Measurements from ENCODE around the gene ECEL1.

DNA sequence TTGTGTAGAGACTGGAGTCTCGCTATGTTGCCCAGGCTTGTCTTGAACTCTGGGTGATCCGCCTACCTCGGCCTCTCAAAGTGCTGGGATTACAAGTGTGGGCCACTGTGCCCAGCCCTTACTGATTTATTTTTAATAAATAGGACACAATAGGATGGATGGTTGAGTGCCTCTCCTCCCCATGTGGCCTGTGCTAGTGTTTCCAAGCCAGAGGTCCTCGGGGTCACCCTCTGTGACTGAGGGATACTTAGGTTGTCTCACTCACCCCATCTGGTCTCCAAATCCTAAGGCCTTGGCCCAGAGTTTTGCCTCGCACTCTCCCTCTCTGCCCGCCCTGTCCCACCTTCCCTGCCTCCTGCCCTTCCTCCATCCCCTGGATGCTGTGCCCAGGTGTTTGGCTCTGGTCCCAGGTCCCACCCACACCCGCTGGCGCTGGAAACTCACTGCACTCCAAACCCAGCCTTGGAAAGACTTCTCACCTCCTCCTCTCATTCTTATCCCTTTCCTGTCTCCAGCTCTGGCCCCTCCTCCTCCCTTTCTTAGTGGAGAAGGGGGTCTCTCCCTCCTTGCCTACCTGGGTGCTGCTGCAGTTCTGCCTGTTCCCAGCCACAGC lies 4.7 kb upstream of the ECEL1 start:
- TF ChIP-seq, protein P1, sequence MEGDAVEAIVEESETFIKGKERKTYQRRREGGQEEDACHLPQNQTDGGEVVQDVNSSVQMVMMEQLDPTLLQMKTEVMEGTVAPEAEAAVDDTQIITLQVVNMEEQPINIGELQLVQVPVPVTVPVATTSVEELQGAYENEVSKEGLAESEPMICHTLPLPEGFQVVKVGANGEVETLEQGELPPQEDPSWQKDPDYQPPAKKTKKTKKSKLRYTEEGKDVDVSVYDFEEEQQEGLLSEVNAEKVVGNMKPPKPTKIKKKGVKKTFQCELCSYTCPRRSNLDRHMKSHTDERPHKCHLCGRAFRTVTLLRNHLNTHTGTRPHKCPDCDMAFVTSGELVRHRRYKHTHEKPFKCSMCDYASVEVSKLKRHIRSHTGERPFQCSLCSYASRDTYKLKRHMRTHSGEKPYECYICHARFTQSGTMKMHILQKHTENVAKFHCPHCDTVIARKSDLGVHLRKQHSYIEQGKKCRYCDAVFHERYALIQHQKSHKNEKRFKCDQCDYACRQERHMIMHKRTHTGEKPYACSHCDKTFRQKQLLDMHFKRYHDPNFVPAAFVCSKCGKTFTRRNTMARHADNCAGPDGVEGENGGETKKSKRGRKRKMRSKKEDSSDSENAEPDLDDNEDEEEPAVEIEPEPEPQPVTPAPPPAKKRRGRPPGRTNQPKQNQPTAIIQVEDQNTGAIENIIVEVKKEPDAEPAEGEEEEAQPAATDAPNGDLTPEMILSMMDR (IDR thresholded peaks at IDR 0.05; ENCODE audit: low read depth, low read length), result no peak
- no peak for TF ChIP-seq EZH2phosphoT487 (IDR thresholded peaks at IDR 0.05; ENCODE audit: low read depth)
